GM18858 (cell line): ENCODE results near the gene NBEAL2.
A peak's percentile ranks its signal among the peaks of the same experiment; 100 is the strongest.
"Not testable (repeated sequence)": the region's sequence is repeated elsewhere in the genome, so short reads cannot be mapped to it uniquely, and the experiment has no call there.

Experiments
- ATAC-seq: cut with Tn5 transposase; IDR thresholded peaks from one replicate; pipeline ENCODE4 v1.9.1; 2021; ENCODE audit not compliant: unreplicated experiment

The NBEAL2 gene

DNA sequence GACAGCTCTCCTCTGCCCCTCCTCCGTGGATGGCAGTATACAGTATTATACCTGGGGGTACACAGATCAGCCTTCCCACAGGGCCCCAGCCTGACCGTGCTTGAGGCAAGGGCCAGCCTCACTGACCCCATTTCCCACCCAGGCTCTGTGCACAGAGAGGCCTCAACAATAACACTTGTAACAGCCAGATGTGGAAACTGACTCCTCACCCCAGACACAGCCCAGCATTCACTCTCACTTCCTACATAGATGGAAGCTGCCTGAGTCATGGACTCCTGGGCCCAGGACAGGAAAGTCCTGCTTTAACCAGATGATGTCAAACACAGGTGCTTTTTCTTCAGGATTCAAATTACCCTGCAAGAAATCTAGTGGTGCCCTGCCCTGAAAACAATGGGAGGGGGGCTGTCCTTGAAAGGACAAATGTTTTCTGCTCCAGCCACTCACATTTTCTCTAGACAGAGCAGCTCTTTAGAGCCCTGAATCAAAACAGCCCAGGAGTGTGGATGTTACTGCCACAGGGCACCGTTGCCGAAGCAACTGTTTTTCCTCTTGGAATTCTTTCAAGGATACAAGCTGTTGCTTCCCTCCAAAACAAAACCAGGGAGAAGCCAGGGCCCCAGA lies 19.3 kb upstream of the NBEAL2 start:
- ATAC-seq, result no peak

DNA sequence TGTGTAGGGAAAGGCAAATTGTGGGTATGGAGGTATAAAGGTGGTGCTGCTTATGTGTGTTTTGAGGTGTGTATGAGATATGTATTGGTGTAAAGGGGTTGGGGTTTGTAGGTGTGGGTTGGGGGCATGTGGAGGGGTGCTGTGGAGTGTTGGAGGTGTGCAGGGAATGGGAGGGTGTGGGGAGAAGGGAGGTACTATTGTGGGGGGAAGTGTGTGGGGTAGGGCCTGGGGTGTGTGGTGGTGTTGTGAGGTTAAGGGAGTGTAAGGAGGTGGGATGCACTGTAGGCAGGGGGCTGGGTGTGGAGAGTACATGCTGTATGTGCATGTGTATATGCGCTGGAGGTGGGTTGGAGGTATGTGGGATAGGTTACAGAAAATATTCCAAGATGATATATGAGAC lies 18.6 kb upstream of the NBEAL2 start:
- no peak for ATAC-seq

DNA sequence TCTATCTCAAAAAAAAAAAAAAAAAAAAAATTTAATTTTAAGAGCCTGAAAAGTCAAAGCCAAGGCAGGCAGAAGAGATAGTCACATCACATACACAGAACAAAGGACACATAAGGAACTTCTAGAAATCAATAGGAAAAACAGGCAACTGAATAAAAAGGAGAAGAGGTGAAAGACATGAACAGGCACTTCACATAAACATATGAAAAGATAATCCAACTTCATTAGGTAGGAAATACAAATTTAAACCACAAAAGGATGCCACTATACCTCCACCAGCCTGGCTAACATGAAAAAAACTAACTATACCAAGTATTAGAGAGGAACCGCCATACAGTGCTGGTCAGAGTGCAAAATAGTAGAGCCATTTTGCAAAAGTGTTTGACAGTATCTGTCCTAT lies 17.0 kb upstream of the NBEAL2 start:
- ATAC-seq, result no peak

DNA sequence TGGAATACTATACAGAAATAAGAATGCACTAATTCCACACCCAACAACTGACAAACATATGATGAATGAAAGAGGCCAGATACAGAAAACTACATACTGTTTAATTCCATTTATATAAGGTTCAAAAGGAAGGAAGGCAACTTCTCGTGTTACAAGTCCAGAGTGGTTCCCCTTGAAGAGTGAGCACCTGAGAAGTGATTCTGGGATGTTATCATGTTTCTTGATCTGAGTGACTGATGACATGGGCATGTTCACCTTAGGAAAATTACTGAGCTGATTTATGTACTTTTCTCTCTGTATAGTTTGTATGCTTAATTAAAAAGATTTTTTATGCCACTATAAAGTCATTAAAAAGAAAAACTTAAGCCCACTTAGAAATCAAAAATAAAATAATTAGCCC lies 16.5 kb upstream of the NBEAL2 start:
- ATAC-seq, result no peak

DNA sequence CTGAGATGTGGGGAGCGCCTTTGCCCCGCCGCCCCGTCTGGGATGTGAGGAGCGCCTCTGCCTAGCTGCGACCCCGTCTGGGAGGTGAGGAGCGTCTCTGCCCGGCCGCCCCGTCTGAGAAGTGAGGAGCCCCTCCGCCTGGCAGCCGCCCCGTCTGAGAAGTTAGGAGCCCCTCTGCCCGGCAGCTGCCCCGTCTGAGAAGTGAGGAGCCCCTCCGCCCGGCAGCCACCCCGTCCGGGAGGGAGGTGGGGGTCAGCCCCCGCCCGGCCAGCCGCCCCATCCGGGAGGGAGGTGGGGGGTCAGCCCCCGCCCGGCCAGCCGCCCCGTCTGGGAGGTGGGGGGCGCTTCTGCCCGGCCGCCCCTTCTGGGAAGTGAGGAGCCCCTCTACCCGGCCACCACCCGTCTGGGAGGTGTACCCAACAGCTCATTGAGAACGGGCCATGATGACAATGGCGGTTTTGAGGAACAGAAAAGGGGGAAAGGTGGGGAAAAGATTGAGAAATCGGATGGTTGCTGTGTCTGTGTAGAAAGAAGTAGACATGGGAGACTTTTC lies 15.4 kb upstream of the NBEAL2 start:
- ATAC-seq, result not testable (repeated sequence)

DNA sequence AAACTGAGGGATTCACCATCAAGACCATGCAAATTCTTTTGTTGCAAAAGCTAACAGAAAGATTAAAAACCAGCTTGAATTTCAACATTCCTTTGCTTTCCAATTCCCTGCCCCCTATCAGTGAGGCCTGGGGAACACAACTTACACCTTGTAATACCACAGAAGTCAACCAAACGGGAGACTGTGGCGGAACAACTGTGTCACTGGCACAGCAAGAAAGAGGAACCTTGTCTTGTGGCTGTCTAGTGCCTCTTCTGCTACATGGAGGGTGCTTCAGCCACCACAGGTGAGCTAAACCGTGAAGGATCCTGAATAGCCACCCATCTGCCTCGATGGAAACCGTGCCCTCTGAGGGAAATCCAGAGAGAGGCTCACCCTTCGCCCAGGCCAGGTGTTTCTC lies 14.3 kb upstream of the NBEAL2 start:
- ATAC-seq, result no peak

DNA sequence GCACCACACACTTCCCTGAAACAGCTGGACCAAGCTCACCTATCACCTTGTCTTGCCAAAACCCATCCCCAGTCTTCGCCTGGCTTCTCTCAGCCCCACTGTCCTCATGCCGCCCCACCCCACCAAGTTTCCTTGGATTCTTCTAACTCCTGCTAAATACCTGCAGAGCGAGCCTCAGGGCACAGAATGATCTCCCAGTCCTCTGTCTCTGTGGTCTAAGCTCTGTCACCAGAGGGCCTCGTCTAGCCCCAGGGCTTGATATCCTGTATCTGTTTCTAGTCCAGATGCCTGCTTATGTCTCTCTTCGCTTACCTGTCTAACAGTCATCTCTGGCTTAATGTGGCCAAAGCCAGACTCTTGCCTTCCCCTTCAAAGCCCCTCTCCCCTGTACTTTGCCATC lies 12.7 kb upstream of the NBEAL2 start:
- ATAC-seq, result no peak

DNA sequence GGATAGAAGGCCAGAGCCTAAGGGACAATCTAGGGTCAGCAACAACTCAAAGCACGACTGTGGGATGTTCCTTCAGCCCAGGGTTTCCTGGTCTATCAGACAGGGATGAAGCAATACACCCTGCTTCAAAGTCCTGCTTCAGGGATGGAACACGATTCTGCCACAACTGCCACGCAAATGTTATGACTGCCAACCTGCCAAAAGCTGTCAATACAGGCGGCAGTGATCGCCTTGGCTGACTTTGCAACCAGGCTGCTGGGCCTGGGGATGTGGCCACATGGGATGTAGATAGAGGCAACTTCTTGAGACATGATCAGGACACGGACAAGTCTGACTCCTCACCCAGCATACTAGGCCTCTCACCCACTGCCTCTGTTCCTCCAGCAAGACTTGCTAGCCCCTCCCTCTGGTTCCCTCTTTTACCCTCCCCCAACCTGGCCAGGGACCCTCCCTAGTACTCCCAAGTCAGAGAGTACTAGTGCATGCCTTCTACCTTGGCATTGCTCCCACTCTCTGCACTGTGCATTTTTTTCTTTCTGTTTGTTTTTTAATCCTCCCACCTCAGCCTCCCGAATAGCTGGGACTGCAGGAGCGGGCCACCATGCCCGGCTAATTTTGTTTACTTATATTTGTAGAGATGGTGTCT lies 10.6 kb upstream of the NBEAL2 start:
- no peak for ATAC-seq

DNA sequence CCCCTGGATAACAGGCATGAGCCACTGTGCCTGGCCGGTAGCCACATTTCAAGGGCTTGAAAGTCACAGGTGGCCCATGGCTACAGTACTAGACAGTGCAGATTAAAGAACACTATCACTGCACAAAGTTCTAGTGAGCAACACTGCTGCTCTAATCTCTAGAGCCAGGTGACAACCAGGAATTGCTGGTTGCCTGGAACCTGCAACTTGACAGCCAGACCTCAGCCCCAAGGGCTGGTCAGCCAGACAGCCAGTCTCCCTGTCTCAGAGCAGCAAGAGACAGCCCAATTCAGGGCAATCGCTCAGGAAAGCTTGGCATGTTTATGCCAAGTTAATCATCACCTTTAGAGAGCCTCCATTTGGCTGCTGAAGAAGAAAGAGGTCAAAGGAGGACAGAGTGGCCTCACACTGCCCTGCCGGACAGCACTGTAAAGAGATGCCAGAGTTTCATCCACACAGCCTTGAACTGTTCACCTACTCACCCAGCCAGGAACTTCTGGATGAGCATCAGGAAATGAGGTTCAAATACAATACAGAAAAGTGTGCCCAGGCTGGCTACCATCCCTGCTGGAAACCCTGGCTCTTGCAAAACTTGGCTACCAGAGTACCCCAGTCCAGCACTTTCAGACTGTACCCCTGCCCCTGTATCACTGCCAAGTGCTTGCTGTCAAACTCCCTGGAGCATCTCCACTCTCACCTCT lies 8.9 kb upstream of the NBEAL2 start:
- ATAC-seq, result no peak

DNA sequence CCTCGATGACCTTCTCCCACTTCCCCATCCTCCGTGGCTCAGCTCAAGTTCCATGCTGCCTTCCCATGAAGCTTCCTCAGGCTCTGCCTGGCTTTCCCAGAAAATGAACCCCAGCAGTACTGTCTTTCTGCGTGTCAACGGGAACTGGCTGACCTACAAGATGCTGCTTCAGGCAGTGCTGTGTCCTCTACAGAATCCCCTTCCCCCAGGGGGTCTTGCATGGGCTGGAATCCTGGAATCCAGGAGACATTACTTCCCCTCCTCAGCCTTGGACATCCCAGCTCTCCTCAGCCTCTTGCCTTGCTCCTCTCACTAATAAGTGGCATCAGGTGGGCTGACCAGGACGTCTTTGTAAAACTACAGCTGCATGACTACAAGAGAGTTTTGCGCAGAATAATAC lies 8.3 kb upstream of the NBEAL2 start:
- no peak for ATAC-seq

DNA sequence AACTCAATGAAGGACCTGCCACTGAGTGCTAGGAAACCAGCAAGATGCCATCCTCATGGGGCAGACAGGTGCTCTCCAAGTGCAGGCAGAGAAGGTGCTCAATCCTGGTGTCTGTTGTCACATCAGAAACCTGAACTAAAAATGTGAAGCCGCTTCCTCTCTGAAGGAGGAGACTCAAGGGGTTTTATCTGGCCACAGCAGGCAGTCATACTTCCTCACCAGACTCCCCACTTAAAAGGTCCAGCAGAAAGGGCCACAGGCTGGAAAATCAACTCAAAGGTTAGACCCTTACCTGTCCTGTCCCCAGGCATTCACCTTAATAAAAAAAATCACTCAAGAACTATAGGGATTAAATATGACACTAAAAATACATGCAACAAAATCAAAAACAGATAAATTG lies 7.7 kb upstream of the NBEAL2 start:
- ATAC-seq, result no peak

DNA sequence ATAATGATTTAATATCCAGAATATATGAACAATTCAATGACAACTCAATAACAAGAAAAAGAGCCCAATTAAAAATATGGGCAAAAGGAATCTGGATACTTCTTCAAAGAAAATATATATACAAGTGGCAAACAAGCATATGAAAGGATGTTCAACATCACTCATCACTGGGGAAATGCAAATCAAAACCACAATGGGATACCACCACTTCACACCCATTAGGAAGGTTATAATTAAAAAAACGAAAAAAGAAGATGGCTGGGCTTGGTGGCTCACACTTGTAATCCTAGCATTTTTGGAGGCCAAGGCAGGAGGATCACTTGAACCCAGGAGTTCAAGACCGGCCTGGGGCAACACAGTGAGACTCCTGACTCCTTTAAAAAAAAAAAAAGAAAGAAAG lies 7.1 kb upstream of the NBEAL2 start:
- no peak for ATAC-seq

DNA sequence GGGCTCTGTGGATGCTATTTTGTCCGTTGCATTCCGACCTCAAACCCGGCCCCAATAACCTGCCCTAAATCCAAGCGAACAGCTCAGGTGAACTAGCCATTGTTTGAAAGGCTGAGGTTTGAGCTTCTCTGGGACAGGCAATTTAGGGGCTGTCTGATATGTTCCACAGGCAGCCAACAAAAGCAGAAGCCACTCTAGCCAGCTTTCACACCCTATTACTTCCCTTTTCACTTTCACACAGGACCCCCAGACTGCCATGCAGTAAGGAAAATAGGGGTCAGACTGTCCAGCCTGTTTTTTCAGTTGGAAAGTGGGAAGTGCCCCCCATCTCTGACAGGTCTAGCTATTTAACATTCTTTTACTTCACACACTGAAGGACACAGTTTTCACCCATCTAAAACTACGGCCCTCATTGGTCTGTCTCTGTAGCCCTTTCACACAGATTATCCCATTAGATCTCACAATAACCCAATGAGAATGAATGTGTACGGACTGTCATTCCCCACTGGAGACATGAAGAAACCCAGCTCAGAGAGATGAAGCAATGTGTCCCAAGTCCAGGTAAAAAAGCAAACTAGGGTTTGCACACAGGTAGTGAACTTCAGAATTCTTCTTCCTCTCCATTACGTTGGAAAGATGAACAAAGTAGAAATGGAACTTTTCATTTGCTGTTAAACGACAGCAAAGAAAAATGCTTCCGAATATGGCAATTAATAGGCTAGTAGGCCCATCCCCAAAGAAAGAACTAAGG lies 4.9 kb upstream of the NBEAL2 start:
- ATAC-seq, result no peak

DNA sequence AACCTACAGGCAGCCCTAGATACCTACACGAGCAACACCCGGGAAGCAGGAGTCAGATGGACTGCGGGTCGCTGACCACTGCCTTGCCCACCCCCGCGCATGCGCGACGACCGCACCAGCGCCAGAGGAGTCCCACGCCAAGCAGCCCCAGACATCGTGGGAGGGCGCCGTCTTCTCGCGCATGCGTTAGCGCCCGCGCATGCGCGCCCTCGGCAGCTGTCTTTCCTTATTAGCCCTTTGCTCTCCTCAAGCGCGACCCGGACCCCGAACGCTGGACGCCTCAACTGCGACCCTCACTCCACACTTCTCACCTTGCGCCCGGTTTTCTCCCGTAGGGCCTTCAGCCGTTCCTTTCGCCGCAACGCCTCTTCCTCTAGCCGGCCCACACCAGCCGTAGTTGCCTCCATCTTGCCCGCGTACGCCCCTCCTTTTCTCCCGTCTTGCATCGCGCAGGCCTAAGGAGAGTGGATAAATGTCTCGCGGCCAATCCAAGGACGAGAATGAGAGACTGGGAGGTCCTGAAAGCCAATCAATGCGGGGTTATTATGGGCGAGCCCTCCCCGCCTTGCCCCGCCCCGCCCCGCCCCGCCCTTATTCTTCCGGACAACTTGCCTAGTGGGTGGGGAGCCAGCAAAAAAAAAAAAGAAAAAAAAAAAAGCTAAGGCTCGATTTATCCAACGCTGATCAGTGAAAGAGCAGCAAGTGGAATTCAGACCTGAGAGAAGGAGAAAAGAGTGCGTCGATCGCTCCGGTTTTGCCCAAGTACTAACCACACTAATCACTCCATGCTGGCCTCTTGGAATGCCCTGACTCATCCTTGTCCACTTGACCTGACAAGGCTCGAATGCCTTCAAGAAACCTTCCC lies 2.9 kb upstream of the NBEAL2 start, which contains the start of gene CCDC12:
TSS of gene CCDC12 (minus strand) at position 420 of the 865 bp plus-strand sequence. CDS start at position 407, 13 bp downstream.
- ATAC-seq, result peak; percentile 28

DNA sequence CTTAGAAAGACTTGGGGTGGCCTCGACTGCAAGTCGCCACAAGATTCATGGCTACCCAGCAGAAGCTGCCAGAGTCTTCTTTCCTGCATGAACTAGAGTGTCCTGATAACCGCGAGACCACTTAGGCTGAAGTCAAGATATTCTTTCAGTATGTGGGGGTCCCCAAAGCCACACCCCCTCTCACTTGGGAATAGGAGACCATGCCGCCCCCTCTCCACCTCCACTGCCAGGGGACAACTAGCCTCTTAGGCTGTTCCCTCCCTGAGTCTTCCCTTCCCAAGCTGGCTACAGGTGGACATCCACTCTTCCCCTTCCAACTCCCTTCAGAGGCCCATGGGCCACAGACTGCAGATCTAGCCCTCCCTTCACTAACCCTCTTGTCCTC lies 1.7 kb upstream of the NBEAL2 start:
- no peak for ATAC-seq

DNA sequence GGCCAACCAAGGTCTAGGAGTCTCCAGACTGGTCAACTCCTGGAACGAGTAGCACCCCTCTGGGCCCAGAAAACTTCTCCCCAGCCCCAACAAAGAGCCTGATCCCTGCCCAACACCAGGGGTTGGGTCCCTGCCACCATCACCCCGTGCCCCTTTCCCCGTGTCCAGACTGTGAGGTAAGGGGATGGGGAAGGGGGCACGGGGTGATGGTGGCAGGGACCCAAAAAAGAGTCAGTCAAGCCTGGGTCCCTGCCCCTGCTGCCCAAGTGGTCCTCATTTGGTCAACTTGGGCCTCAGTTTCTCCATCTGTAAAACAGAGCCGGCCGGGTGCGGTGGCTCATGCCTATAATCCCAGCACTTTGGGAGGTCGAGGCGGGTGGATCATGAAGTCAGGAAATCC lies 1.1 kb upstream of the NBEAL2 start:
- ATAC-seq, result no peak

DNA sequence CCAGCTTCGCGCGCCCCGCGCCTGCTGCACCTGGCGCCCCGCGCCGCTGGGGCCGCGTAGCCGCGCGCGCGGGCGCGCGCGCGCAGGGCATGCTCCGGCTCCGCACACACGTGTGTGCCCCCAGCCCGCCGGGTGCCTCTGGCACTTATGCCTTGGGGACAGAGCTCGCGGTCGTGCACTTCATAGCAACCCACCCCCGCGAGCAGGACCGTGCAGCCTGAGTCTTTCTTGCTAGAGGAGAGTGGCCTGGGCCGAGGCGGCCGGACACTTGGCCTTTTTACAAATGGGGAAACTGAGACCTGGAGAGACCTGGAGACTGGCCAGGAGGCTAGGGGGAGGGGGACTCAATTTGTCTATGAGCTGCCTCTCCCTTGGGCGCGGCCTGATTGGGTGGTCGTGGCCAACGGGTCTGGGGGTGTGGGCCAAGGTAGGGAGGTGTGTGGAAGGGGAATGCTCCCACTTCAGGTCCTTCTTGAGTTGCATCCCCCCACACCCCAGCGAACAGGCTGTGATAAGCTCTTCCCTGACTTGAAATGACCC lies 562 bp downstream of the NBEAL2 start:
- no peak for ATAC-seq

DNA sequence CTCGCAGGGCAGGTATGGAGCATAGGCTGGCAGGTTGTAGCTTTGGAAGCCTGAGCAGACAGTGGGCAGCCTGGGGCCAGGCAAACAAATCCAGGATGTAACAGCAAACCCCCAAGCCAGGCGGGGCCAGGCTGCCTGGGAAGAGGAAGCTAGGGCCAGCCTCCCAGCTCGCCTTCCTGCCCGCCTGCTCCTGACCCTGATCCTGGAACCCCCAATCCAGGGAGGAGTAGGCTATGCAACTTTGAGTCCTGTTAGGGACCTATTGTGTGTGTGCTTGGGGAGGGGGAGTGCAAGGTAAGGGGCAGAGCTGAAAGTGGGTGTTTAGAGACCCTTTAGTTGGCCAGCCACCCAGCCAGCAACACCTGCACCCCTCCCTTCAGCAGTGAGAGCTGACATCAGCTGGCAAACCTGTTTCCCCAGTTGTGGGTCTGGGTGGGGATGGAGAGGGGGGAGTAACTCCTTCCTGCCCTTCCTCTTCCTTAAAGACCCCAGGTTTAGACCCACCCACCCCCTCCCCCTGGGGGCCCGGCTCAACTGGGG lies 2.5 kb downstream of the NBEAL2 start:
- ATAC-seq, result no peak

DNA sequence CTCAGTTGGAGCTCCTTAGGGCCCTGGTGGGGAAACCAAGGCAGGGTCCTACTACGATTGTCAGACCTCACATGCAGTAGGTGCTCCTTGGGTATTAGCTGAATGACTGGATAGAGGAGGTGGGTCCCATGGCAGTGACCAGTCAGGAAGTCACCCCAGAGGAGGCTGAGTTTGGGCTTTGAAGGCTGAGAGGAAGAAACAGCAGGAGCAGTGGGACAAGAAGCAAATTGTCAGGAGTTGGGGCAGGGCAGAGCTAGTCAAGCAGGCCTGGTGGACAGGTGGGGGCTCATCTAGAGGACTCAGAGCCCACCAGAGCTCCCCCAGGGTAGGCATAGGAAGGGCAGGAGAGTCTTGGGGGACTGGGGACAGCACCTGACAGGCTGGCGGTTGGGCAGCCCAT lies 3.1 kb downstream of the NBEAL2 start:
- ATAC-seq, result no peak
